ACHN (cell line): Measurements from ENCODE around the gene IL1R1.

Source experiments
- DNase-seq: peaks from one replicate; pipeline ENCODE4 v3.0.0-alpha.2; 2015
- in situ Hi-C: cut with HindIII; loops from 2 replicates; pipeline ENCODE4 v1.10.0; 2017; ENCODE audit warnings: low sequenced_read_pairs, low pct_ligation_motif_present, low pct_unique_long_range_greater_than_20kb

Gene IL1R1

GRCh38 chr2:102184568-102184967, 42.0 kb downstream of the IL1R1 start:
- in situ Hi-C loops: no loop called here
- no peak for DNase-seq

GRCh38 chr2:102185347-102185746, 42.8 kb downstream of the IL1R1 start:
- peak; percentile 31 for DNase-seq
- in situ Hi-C loops: no loop called here

GRCh38 chr2:102186791-102187495, 44.4 kb downstream of the IL1R1 start, which contains the start of gene IL1RL2:
TSS of gene IL1RL2 (plus strand) at chr2:102187023. CDS start at chr2:102187868, 845 bp downstream.
- no peak for DNase-seq
- in situ Hi-C loops: no loop called here

GRCh38 chr2:102187496-102188150, 45.1 kb downstream of the IL1R1 start:
- in situ Hi-C loops: no loop called here
- no peak for DNase-seq

GRCh38 chr2:102190430-102191107, 48.0 kb downstream of the IL1R1 start:
- DNase-seq: peak; percentile 9
- in situ Hi-C loops: no loop called here

GRCh38 chr2:102191501-102191900, 49.0 kb downstream of the IL1R1 start:
- no peak for DNase-seq
- in situ Hi-C loops: no loop called here

- in situ Hi-C loops: no loop called here
- DNase-seq: no peak
Observed at GRCh38 chr2:102193074-102193473, 50.5 kb downstream of the IL1R1 start.

GRCh38 chr2:102194609-102195268, 52.2 kb downstream of the IL1R1 start:
- no peak for DNase-seq
- in situ Hi-C loops: no loop called here

- no peak for DNase-seq
- in situ Hi-C loops: no loop called here
Observed at GRCh38 chr2:102197389-102198137, 55.0 kb downstream of the IL1R1 start.

- no peak for DNase-seq
- in situ Hi-C loops: no loop called here
Observed at GRCh38 chr2:102200539-102200938, 58.0 kb downstream of the IL1R1 start.

GRCh38 chr2:102204638-102205037, 62.1 kb downstream of the IL1R1 start:
- DNase-seq: no peak
- in situ Hi-C loops: no loop called here

- in situ Hi-C loops: no loop called here
- DNase-seq: no peak
Observed at GRCh38 chr2:102206666-102207341, 64.3 kb downstream of the IL1R1 start.

GRCh38 chr2:102208774-102209173, 66.2 kb downstream of the IL1R1 start:
- DNase-seq: no peak
- in situ Hi-C loops: no loop called here

GRCh38 chr2:102209474-102209873, 66.9 kb downstream of the IL1R1 start:
- DNase-seq: no peak
- in situ Hi-C loops: no loop called here

GRCh38 chr2:102217032-102217431, 74.5 kb downstream of the IL1R1 start:
- DNase-seq: no peak
- in situ Hi-C loops: no loop called here

GRCh38 chr2:102224824-102225739, 82.5 kb downstream of the IL1R1 start:
- in situ Hi-C loops: no loop called here
- no peak for DNase-seq

GRCh38 chr2:102226171-102226570, 83.6 kb downstream of the IL1R1 start:
- in situ Hi-C loops: no loop called here

More at GRCh38 chr2:102226171-102226570, 83.6 kb downstream of the IL1R1 start:
- DNase-seq: no peak
